H1 (cell line): Measurements from ENCODE around the gene STAU1. TPM values are rescaled to one million over a fixed set of nuclear protein-coding genes. Genes with fewer than 3 reads are reported as not detected.

Experiments used
- CTCF ChIA-PET: fragments of 300-600 bp; sonication (Branson Sonifier 250); formaldehyde crosslinking; loops from one replicate; lab custom pipeline; 2021; ENCODE audit not compliant: partially characterized antibody; lab: Charles Lee
- POLR2A ChIA-PET: fragments of 300-600 bp; sonication (Branson Sonifier 250); formaldehyde crosslinking; loops from one replicate; lab custom pipeline; 2021; ENCODE audit warnings: inconsistent platforms; ENCODE audit not compliant: partially characterized antibody; lab: Charles Lee
- DNase-seq, 2 experiments: peaks; one replicate each; pipeline versions ENCODE4 v3.0.0 to v3.0.0-alpha.2; 2010 to 2022; ENCODE audit warnings: low spot score in 2 of 2, low read depth in 1 of 2, mixed read lengths in 1 of 2
- FAIRE-seq: peaks from 2 replicates; lab custom pipeline; 2011; peaks lifted over from hg19 to GRCh38; lab: Jason Lieb, UNC
- H2AFZ ChIP-seq: 2 replicates; pipeline ENCODE4 v1.8.1; 2012; ENCODE audit warnings: low read length, inconsistent platforms
- H2AK5ac ChIP-seq: 2 replicates; pipeline ENCODE4 v1.6.1; 2013; ENCODE audit warnings: low read depth, low read length
- H2BK120ac ChIP-seq: replicated peaks from 2 replicates; pipeline ENCODE3; 2013; ENCODE audit warnings: low read depth, low read length, inconsistent platforms
- H2BK12ac ChIP-seq: 2 replicates; pipeline ENCODE4 v1.6.1; 2013; ENCODE audit warnings: low read depth, low read length
- H2BK15ac ChIP-seq: 2 replicates; pipeline ENCODE4 v1.6.1; 2013; ENCODE audit warnings: low read length
- H2BK20ac ChIP-seq: 2 replicates; pipeline ENCODE4 v1.6.1; 2013; ENCODE audit warnings: low read length
- H2BK5ac ChIP-seq: 2 replicates; pipeline ENCODE4 v1.6.1; 2013; ENCODE audit warnings: low read depth, low read length
- H3K14ac ChIP-seq: 2 replicates; pipeline ENCODE4 v1.6.1; 2013; ENCODE audit warnings: inconsistent platforms; ENCODE audit not compliant: insufficient read length
- H3K18ac ChIP-seq: 2 replicates; pipeline ENCODE4 v1.6.1; 2013; ENCODE audit warnings: low read length; ENCODE audit errors: extremely low read depth
- H3K23ac ChIP-seq: 2 replicates; pipeline ENCODE4 v1.6.1; 2013; ENCODE audit warnings: inconsistent platforms; ENCODE audit not compliant: insufficient read length
- H3K23me2 ChIP-seq: 2 replicates; pipeline ENCODE4 v1.6.1; 2013; ENCODE audit warnings: low read depth, low read length
- H3K27ac ChIP-seq: 2 replicates; pipeline ENCODE4 v1.6.1; 2011; ENCODE audit warnings: low read depth, low read length, inconsistent platforms
- H3K27me3 ChIP-seq, 4 experiments: replicated peaks in 1 of 4; 1 replicate in 1 of 4; 2 replicates in 3 of 4; pipeline versions ENCODE4 v1.6.1 to v1.8.1; 2011 to 2013; ENCODE audit warnings: low read length in 3 of 4, mild to moderate bottlenecking in 3 of 4, inconsistent platforms in 2 of 4, mixed read lengths in 2 of 4, moderate library complexity in 1 of 4; ENCODE audit not compliant: control insufficient read depth in 3 of 4, insufficient read depth in 3 of 4; ENCODE audit errors: extremely low read depth in 1 of 4
- H3K36me3 ChIP-seq, 4 experiments: 2 replicates each; pipeline versions ENCODE4 v1.6.1 to v1.8.1; 2011 to 2013; ENCODE audit warnings: mild to moderate bottlenecking in 4 of 4, low read length in 3 of 4, moderate library complexity in 2 of 4, control low read depth in 1 of 4, inconsistent platforms in 1 of 4; ENCODE audit not compliant: insufficient read depth in 4 of 4, control insufficient read depth in 2 of 4
- H3K4ac ChIP-seq: replicated peaks from 2 replicates; pipeline ENCODE3; 2013; ENCODE audit warnings: low read length, low read depth, mixed read lengths, inconsistent platforms; ENCODE audit not compliant: insufficient read length
- H3K4me1 ChIP-seq, 4 experiments: replicated peaks in 1 of 4; 1 replicate in 1 of 4; 2 replicates in 3 of 4; pipeline versions ENCODE4 v1.6.1 to v1.8.1; 2011 to 2013; ENCODE audit warnings: low read length in 3 of 4, inconsistent platforms in 2 of 4, mixed read lengths in 1 of 4; ENCODE audit not compliant: insufficient read depth in 4 of 4, control insufficient read depth in 3 of 4
- H3K4me2 ChIP-seq, 2 experiments: 2 replicates each; pipeline versions ENCODE4 v1.6.1 to v1.8.1; 2011 to 2013; ENCODE audit warnings: low read depth in 2 of 2, low read length in 2 of 2, control low read depth in 1 of 2, inconsistent platforms in 1 of 2, mild to moderate bottlenecking in 1 of 2; ENCODE audit not compliant: insufficient read depth in 1 of 2
- H3K4me3 ChIP-seq, 4 experiments: fragments of 200-600, 300-600 bp in 1 of 4; sonication (generic), shearing (Covaris generic), sonication (Bioruptor Twin) in 1 of 4; 2 replicates each; pipeline versions ENCODE4 v1.5.1 to v1.8.1; 2011 to 2016; ENCODE audit warnings: low read length in 4 of 4, low read depth in 3 of 4, control low read depth in 2 of 4, inconsistent platforms in 2 of 4, mild to moderate bottlenecking in 2 of 4, mixed read lengths in 1 of 4, moderate library complexity in 1 of 4; ENCODE audit not compliant: insufficient read depth in 2 of 4; ENCODE audit errors: extremely low read depth in 1 of 4
- H3K56ac ChIP-seq: replicated peaks from 2 replicates; pipeline ENCODE3; 2013; ENCODE audit warnings: low read depth, mild to moderate bottlenecking, mixed read lengths, low read length, inconsistent platforms; ENCODE audit not compliant: insufficient read length
- H3K79me1 ChIP-seq: 2 replicates; pipeline ENCODE4 v1.6.1; 2013; ENCODE audit warnings: low read depth, low read length, control low read depth
- H3K79me2 ChIP-seq, 2 experiments: 2 replicates each; pipeline versions ENCODE4 v1.6.1 to v1.8.1; 2012 to 2013; ENCODE audit warnings: low read length in 2 of 2, mild to moderate bottlenecking in 2 of 2, inconsistent platforms in 1 of 2; ENCODE audit not compliant: insufficient read depth in 2 of 2, control insufficient read depth in 1 of 2
- H3K9ac ChIP-seq, 4 experiments: replicated peaks in 1 of 4; 1 replicate in 1 of 4; 2 replicates in 3 of 4; pipeline versions ENCODE4 v1.6.1 to v1.8.1; 2011 to 2013; ENCODE audit warnings: low read depth in 3 of 4, low read length in 3 of 4, control low read depth in 2 of 4, mild to moderate bottlenecking in 2 of 4, moderate library complexity in 2 of 4, inconsistent platforms in 1 of 4; ENCODE audit errors: extremely low read depth in 1 of 4
- H3K9me3 ChIP-seq, 2 experiments: 2 replicates each; pipeline versions ENCODE4 v1.6.1 to v1.8.1; 2012 to 2013; ENCODE audit warnings: mild to moderate bottlenecking in 2 of 2, moderate library complexity in 2 of 2, control low read depth in 1 of 2, inconsistent platforms in 1 of 2, low read depth in 1 of 2, low read length in 1 of 2, mixed read lengths in 1 of 2; ENCODE audit not compliant: insufficient read depth in 2 of 2
- H4K20me1 ChIP-seq, 2 experiments: replicated peaks in 1 of 2; 2 replicates each; pipeline versions ENCODE3 to v1.8.1; 2011 to 2013; ENCODE audit warnings: inconsistent platforms in 2 of 2, low read length in 2 of 2, mild to moderate bottlenecking in 1 of 2; ENCODE audit not compliant: insufficient read depth in 2 of 2, control insufficient read depth in 1 of 2
- H4K5ac ChIP-seq: 2 replicates; pipeline ENCODE4 v1.6.1; 2013; ENCODE audit warnings: low read length, low read depth, mixed read lengths, inconsistent platforms; ENCODE audit not compliant: insufficient read length
- H4K8ac ChIP-seq: 2 replicates; pipeline ENCODE4 v1.8.0; 2013; ENCODE audit warnings: mild to moderate bottlenecking, moderate library complexity, low read length, inconsistent platforms; ENCODE audit not compliant: insufficient read depth; ENCODE audit errors: extremely low read depth
- H4K91ac ChIP-seq: replicated peaks from 2 replicates; pipeline ENCODE3; 2013; ENCODE audit warnings: low read length, mixed read lengths, inconsistent platforms; ENCODE audit not compliant: insufficient read length
- BACH1 ChIP-seq: IDR thresholded peaks from 2 replicates; pipeline ENCODE4 v1.6.1; 2012; ENCODE audit warnings: low read length, improper control_type of control experiment
- BRCA1 ChIP-seq: IDR thresholded peaks from 2 replicates; pipeline ENCODE4 v1.6.1; 2012; ENCODE audit warnings: low read depth, low read length, improper control_type of control experiment
- CBX5 ChIP-seq: fragments of 300-800, 300-1000 bp; sonication (generic); IDR thresholded peaks from 2 replicates; pipeline ENCODE4 v1.7.1; 2016; ENCODE audit warnings: antibody characterized with exemption, low read length, low read depth
- CBX8 ChIP-seq: fragments of 300-800, 300-1000 bp; sonication (generic); IDR thresholded peaks from 2 replicates; pipeline ENCODE4 v1.7.1; 2016; ENCODE audit warnings: low read depth, low read length, borderline replicate concordance
- EP300 ChIP-seq, 2 experiments: IDR thresholded peaks; 1 replicate in 1 of 2; 2 replicates in 1 of 2; pipeline ENCODE4 v1.6.1; 2011 to 2012; ENCODE audit warnings: low read depth in 2 of 2, low read length in 2 of 2, mild to moderate bottlenecking in 2 of 2, borderline replicate concordance in 1 of 2, inconsistent platforms in 1 of 2, moderate library complexity in 1 of 2
- MAFK ChIP-seq: IDR thresholded peaks from 2 replicates; pipeline ENCODE4 v1.6.1; 2012; ENCODE audit warnings: low read depth, mild to moderate bottlenecking, improper control_type of control experiment, low read length
- NANOG ChIP-seq: IDR thresholded peaks from 2 replicates; pipeline ENCODE4 v1.6.1; 2011; ENCODE audit warnings: low read length, low read depth, mild to moderate bottlenecking, inconsistent platforms; ENCODE audit not compliant: insufficient read depth, poor library complexity, severe bottlenecking
- POLR2A ChIP-seq, 2 experiments: IDR thresholded peaks; 1 replicate in 1 of 2; 2 replicates in 1 of 2; pipeline ENCODE4 v1.6.1; 2011; ENCODE audit warnings: low read depth in 2 of 2, low read length in 2 of 2, mild to moderate bottlenecking in 2 of 2; ENCODE audit errors: control extremely low read depth in 1 of 2
- POLR2AphosphoS5 ChIP-seq: IDR thresholded peaks from 2 replicates; pipeline ENCODE4 v1.6.1; 2011; ENCODE audit warnings: low read depth, low read length
- SRF ChIP-seq: IDR thresholded peaks from 2 replicates; pipeline ENCODE4 v1.6.1; 2011; ENCODE audit warnings: mild to moderate bottlenecking, low read depth, low read length, moderate library complexity
- TBP ChIP-seq: IDR thresholded peaks from 2 replicates; pipeline ENCODE4 v1.6.1; 2011; ENCODE audit warnings: low read depth, low read length, improper control_type of control experiment
- WGBS, 2 experiments: shearing (Covaris generic) in 1 of 2; methylation state at CpG; one replicate each; pipeline versions ENCODE4 v1.1.6 to v1.1.7; 2013 to 2015; ENCODE audit warnings: low lambda C conversion rate in 2 of 2, mixed read lengths in 2 of 2, inconsistent platforms in 1 of 2, low coverage in 1 of 2, missing lambda C conversion rate in 1 of 2; ENCODE audit not compliant: insufficient replicate concordance in 2 of 2, insufficient coverage in 1 of 2, insufficient read length in 1 of 2; ENCODE audit errors: extremely low coverage in 1 of 2, missing lambda C conversion rate in 1 of 2; 5-methylcytosine and 5-hydroxymethylcytosine counted together
- polyA plus RNA-seq, 7 experiments: library from polyadenylated mRNA; depleted of rRNA in 3 of 7; stranded (reverse) in 5 of 7; unstranded in 2 of 7; fragments of >200 nt in 5 of 7; fragments of 200-250 nt in 2 of 7; gene quantifications; 1 replicate in 5 of 7; 2 replicates in 1 of 7; 4 replicates in 1 of 7; pipeline versions ENCODE4 v1.2.1 to v1.2.3, GENCODE V29; 2011 to 2013; ENCODE audit warnings: missing spikeins in 2 of 7, mixed read lengths in 2 of 7
- total RNA-seq: library from RNA; stranded (reverse); fragmentation: NEBNext Ultra II Directional; extraction: Animal tissue kit (Norgen Biotek cat#: 25700); gene quantifications from 2 replicates; pipeline ENCODE4 v1.2.1, GENCODE V29; 2021

The STAU1 gene
- total and polyA plus RNA-seq, 2 of the 8 experiments (the other 6 are each of a cell fraction or from before 2014, with no cell fraction given) = 41.4 to 107 TPM

GRCh38 chr20:49163696-49164095 lies 24.4 kb downstream of the STAU1 start:
- H2BK120ac ChIP-seq = no peak overlapping the region
- CTCF ChIA-PET = interaction anchor here (0.6 kb wide), 3 partner anchors 39 to 1067 kb away, joined by 3 read pairs; no protein-coding TSS in a partner anchor
- H4K5ac ChIP-seq = no peak overlapping the region
- H3K18ac ChIP-seq = no peak overlapping the region
- POLR2A ChIA-PET = no interaction called here
- no peak overlapping the region for H2BK12ac ChIP-seq
- H2BK20ac ChIP-seq = no peak overlapping the region
- no peak overlapping the region for H4K91ac ChIP-seq
- H3K36me3 ChIP-seq = peaks cover 0 to 9% (median 7%) of the 10 kb centered on the region in 4 experiments; a peak in 3 of 8 replicates
- H3K23ac ChIP-seq = no peak overlapping the region
- 92% methylated on average over 5 of the region's 5 CpGs; no CpG with 5 or more reads in 1 of the 2 experiments for WGBS, 2 experiments
- H2BK5ac ChIP-seq = no peak overlapping the region
- no peaks in the 10 kb centered on the region for H3K23me2 ChIP-seq
- no peak overlapping the region for H2AFZ ChIP-seq
- no peak for FAIRE-seq
- H2BK15ac ChIP-seq = no peak overlapping the region
- H3K27me3 ChIP-seq = no peaks in the 10 kb centered on the region
- no peak overlapping the region for H3K4me2 ChIP-seq
- no peak overlapping the region for H3K4ac ChIP-seq
- no peak overlapping the region for H3K14ac ChIP-seq
- no peak overlapping the region for H3K56ac ChIP-seq
- no peak for TF ChIP-seq NANOG
- TF ChIP-seq MAFK = no peak
- no peak for TF ChIP-seq POLR2AphosphoS5
- TF ChIP-seq CBX5 = no peak
- no peak for TF ChIP-seq CBX8
- TF ChIP-seq BRCA1 = no peak
- no peak for TF ChIP-seq TBP
- TF ChIP-seq POLR2A (IDR thresholded peaks at IDR 0.05; ENCODE audit: control extremely low read depth in 1 of 2, low read depth in 2 of 2, low read length in 2 of 2) = no peak
- no peak for TF ChIP-seq BACH1
- TF ChIP-seq EP300 (IDR thresholded peaks at IDR 0.05; ENCODE audit: borderline replicate concordance in 1 of 2, low read depth in 2 of 2, low read length in 2 of 2) = no peak
- TF ChIP-seq SRF = no peak
- H4K8ac ChIP-seq = no peak overlapping the region
- H3K79me2 ChIP-seq = peaks cover 0 to 81% of the 10 kb centered on the region in 2 experiments; a peak in 2 of 4 replicates
- H3K4me3 ChIP-seq = no peak overlapping the region
- no peak for DNase-seq
- H3K9me3 ChIP-seq = no peaks in the 10 kb centered on the region
- H3K27ac ChIP-seq = no peak overlapping the region
- H4K20me1 ChIP-seq = peaks cover 6% of the 10 kb centered on the region in 2 experiments
- peaks cover 4% of the 10 kb centered on the region for H3K79me1 ChIP-seq
- no peak overlapping the region for H3K9ac ChIP-seq
- no peak overlapping the region for H2AK5ac ChIP-seq
- no peaks in the 10 kb centered on the region for H3K4me1 ChIP-seq
